H1 (cell line): Measurements from ENCODE around the gene MOB3B. TPM values are rescaled to one million over a fixed set of nuclear protein-coding genes. Genes with fewer than 3 reads are reported as not detected.

ENCODE experiments used
- polyA plus RNA-seq, 7 experiments: library from polyadenylated mRNA; depleted of rRNA in 3 of 7; stranded (reverse) in 5 of 7; unstranded in 2 of 7; fragments of >200 nt in 5 of 7; fragments of 200-250 nt in 2 of 7; gene quantifications; 1 replicate in 5 of 7; 2 replicates in 1 of 7; 4 replicates in 1 of 7; pipeline versions ENCODE4 v1.2.1 to v1.2.3, GENCODE V29; 2011 to 2013; ENCODE audit warnings: missing spikeins in 2 of 7, mixed read lengths in 2 of 7
- total RNA-seq: library from RNA; stranded (reverse); fragmentation: NEBNext Ultra II Directional; extraction: Animal tissue kit (Norgen Biotek cat#: 25700); gene quantifications from 2 replicates; pipeline ENCODE4 v1.2.1, GENCODE V29; 2021
- TF ChIP-seq, protein P1 (sequence below): IDR thresholded peaks from 2 replicates; pipeline ENCODE4 v1.6.1; 2012; ENCODE audit warnings: low read length, inconsistent platforms
- TF ChIP-seq, protein P2 (sequence below): IDR thresholded peaks from 2 replicates; pipeline ENCODE4 v1.6.1; 2011; ENCODE audit warnings: low read depth, mild to moderate bottlenecking, low read length; ENCODE audit not compliant: insufficient read depth

MOB3B gene
- total and polyA plus RNA-seq, 2 of the 8 experiments (the other 6 are each of a cell fraction or from before 2014, with no cell fraction given) = 12.7 to 16.1 TPM

- TF ChIP-seq, protein P1, sequence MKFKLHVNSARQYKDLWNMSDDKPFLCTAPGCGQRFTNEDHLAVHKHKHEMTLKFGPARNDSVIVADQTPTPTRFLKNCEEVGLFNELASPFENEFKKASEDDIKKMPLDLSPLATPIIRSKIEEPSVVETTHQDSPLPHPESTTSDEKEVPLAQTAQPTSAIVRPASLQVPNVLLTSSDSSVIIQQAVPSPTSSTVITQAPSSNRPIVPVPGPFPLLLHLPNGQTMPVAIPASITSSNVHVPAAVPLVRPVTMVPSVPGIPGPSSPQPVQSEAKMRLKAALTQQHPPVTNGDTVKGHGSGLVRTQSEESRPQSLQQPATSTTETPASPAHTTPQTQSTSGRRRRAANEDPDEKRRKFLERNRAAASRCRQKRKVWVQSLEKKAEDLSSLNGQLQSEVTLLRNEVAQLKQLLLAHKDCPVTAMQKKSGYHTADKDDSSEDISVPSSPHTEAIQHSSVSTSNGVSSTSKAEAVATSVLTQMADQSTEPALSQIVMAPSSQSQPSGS = no peak
- TF ChIP-seq, protein P2, sequence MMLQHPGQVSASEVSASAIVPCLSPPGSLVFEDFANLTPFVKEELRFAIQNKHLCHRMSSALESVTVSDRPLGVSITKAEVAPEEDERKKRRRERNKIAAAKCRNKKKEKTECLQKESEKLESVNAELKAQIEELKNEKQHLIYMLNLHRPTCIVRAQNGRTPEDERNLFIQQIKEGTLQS = no peak
Measured at GRCh38 chr9:27367175-27367798, 162.3 kb downstream of the MOB3B start (continued).
